Measurements from ENCODE around the gene NELL1.

The NELL1 gene

GRCh38 chr11:20639688-20640087 lies 29.7 kb upstream of the NELL1 start:
- H3K18ac ChIP-seq (ENCODE audit: low read length): no peak overlapping the region
- no peak overlapping the region for H3K14ac ChIP-seq (ENCODE audit: low read length)
- no peak overlapping the region for H2AK5ac ChIP-seq (ENCODE audit: low read length)
- H3K36me3 ChIP-seq (ENCODE audit: control insufficient read depth in 1 of 2, insufficient read depth in 2 of 2, low read length in 2 of 2): no peaks in the 10 kb centered on the region
- no peak overlapping the region for H4K12ac ChIP-seq (ENCODE audit: low read depth, low read length)
- H3K4me3 ChIP-seq (ENCODE audit: low read depth, low read length): no peak overlapping the region
- no peak overlapping the region for H3K9ac ChIP-seq (ENCODE audit: low read length)
- WGBS (ENCODE audit: extremely low coverage, insufficient coverage, insufficient read length): no CpG with 5 or more reads among the region's 3 CpGs
- H3K4ac ChIP-seq (ENCODE audit: low read depth, low read length): no peak overlapping the region
- H2BK12ac ChIP-seq (ENCODE audit: low read length): no peak overlapping the region
- no peaks in the 10 kb centered on the region for H3K79me2 ChIP-seq (ENCODE audit: control insufficient read depth, insufficient read depth, low read length, poor library complexity)
- H3K27ac ChIP-seq (ENCODE audit: low read depth, low read length): no peak overlapping the region
- no peak overlapping the region for H2AFZ ChIP-seq (ENCODE audit: insufficient read depth, low read length, poor library complexity)
- no peaks in the 10 kb centered on the region for H3K4me1 ChIP-seq (ENCODE audit: control insufficient read depth in 1 of 2, insufficient read depth in 2 of 2, low read length in 2 of 2)
- no peaks in the 10 kb centered on the region for H3K27me3 ChIP-seq (ENCODE audit: insufficient read depth, low read length)
- no peak overlapping the region for H4K91ac ChIP-seq (ENCODE audit: low read depth, low read length)
- H3K4me2 ChIP-seq (ENCODE audit: low read length): no peak overlapping the region
- no peak overlapping the region for H4K8ac ChIP-seq (ENCODE audit: low read depth, low read length)
- H2BK5ac ChIP-seq (ENCODE audit: low read depth, low read length, poor library complexity): no peak overlapping the region
- H3K23ac ChIP-seq (ENCODE audit: low read length): no peak overlapping the region
- no peaks in the 10 kb centered on the region for H3K9me3 ChIP-seq (ENCODE audit: insufficient read depth, low read depth, low read length)
- DNase-seq: no peak
- H3K79me1 ChIP-seq (ENCODE audit: low read length): no peaks in the 10 kb centered on the region
- H2BK120ac ChIP-seq (ENCODE audit: insufficient read depth, low read length, poor library complexity): no peak overlapping the region

- no peaks in the 10 kb centered on the region for H3K36me3 ChIP-seq (ENCODE audit: control insufficient read depth in 1 of 2, insufficient read depth in 2 of 2, low read length in 2 of 2)
- no peaks in the 10 kb centered on the region for H3K79me2 ChIP-seq (ENCODE audit: control insufficient read depth, insufficient read depth, low read length, poor library complexity)
- H3K27me3 ChIP-seq (ENCODE audit: insufficient read depth, low read length): no peaks in the 10 kb centered on the region
- no peak overlapping the region for H4K91ac ChIP-seq (ENCODE audit: low read depth, low read length)
- H3K4me3 ChIP-seq (ENCODE audit: low read depth, low read length): no peak overlapping the region
- H3K4ac ChIP-seq (ENCODE audit: low read depth, low read length): no peak overlapping the region
- H2BK120ac ChIP-seq (ENCODE audit: insufficient read depth, low read length, poor library complexity): no peak overlapping the region
- no peak overlapping the region for H2AK5ac ChIP-seq (ENCODE audit: low read length)
- H4K8ac ChIP-seq (ENCODE audit: low read depth, low read length): no peak overlapping the region
- no CpG with 5 or more reads among the region's 2 CpGs for WGBS (ENCODE audit: extremely low coverage, insufficient coverage, insufficient read length)
- no peaks in the 10 kb centered on the region for H3K4me1 ChIP-seq (ENCODE audit: control insufficient read depth in 1 of 2, insufficient read depth in 2 of 2, low read length in 2 of 2)
- no peak overlapping the region for H3K18ac ChIP-seq (ENCODE audit: low read length)
- H2AFZ ChIP-seq (ENCODE audit: insufficient read depth, low read length, poor library complexity): no peak overlapping the region
- H3K4me2 ChIP-seq (ENCODE audit: low read length): no peak overlapping the region
- no peak overlapping the region for H2BK12ac ChIP-seq (ENCODE audit: low read length)
- no peaks in the 10 kb centered on the region for H3K9me3 ChIP-seq (ENCODE audit: insufficient read depth, low read depth, low read length)
- H4K12ac ChIP-seq (ENCODE audit: low read depth, low read length): no peak overlapping the region
- H2BK5ac ChIP-seq (ENCODE audit: low read depth, low read length, poor library complexity): no peak overlapping the region
- no peak overlapping the region for H3K23ac ChIP-seq (ENCODE audit: low read length)
- no peak for DNase-seq
- H3K14ac ChIP-seq (ENCODE audit: low read length): no peak overlapping the region
- no peak overlapping the region for H3K27ac ChIP-seq (ENCODE audit: low read depth, low read length)
- H3K79me1 ChIP-seq (ENCODE audit: low read length): no peaks in the 10 kb centered on the region
- no peak overlapping the region for H3K9ac ChIP-seq (ENCODE audit: low read length)
Observed at GRCh38 chr11:20640401-20640800, 29.0 kb upstream of the NELL1 start.

DNA sequence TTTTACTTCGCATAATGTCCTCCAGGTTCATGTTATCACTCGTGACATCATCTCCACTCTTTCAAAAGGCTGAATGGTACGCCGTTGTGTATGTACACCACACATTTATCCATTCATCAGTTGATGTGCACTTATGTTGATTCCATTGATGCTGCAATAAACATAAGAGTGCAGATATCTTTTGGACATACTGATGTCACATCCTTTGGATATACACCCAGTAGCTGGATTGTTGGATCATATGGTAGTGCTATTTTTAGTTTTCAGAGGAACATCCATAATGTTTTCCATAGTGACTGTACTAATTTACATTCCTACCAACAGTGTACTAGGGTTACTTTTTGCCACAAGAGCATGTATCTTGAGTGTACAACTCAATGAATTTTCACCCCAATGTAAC lies 25.0 kb upstream of the NELL1 start:
- Histone ChIP-seq H4K91ac (ENCODE audit: low read depth, low read length) (no peak overlapping the region), H4K8ac (ENCODE audit: low read depth, low read length) (no peak overlapping the region), H3K23ac (ENCODE audit: low read length) (no peak overlapping the region)

DNA sequence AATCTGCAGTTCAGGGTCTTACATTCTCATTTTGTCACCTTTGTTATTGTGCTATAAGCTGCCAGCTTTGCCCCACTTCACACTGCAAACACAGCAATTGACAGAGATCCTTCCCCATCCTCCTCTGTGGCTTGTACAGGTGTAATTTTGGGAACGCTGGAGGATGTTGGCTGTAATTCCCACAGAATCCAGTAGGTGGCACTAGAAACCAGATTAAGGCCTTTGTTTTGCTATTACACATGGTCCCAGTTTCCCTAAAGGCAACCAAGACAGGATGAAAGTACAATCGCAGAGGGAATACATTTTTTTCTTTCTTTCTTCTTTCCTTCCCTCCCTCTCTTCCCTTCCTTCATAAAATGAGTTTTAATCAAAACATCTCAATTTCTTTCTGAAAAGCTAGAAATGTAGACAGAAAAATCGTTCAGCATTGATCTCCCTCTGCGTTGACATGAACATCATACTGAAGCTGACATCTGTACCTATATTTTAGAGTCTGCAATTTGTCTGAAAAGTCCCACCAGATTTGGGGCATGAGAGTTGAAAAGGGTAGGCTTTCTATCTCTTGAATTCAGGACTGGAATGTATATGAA lies 21.3 kb upstream of the NELL1 start:
- Histone ChIP-seq H4K91ac (ENCODE audit: low read depth, low read length) (no peak overlapping the region), H3K23ac (ENCODE audit: low read length) (no peak overlapping the region), H4K8ac (ENCODE audit: low read depth, low read length) (no peak overlapping the region), H3K4ac (ENCODE audit: low read depth, low read length) (no peak overlapping the region), H3K4me3 (ENCODE audit: low read depth, low read length) (no peak overlapping the region), H3K27me3 (ENCODE audit: insufficient read depth, low read length) (no peaks in the 10 kb centered on the region), H3K4me1 (ENCODE audit: control insufficient read depth in 1 of 2, insufficient read depth in 2 of 2, low read length in 2 of 2) (no peaks in the 10 kb centered on the region), H2AFZ (ENCODE audit: insufficient read depth, low read length, poor library complexity) (no peak overlapping the region), H3K14ac (ENCODE audit: low read length) (no peak overlapping the region), H3K9ac (ENCODE audit: low read length) (no peak overlapping the region), H4K12ac (ENCODE audit: low read depth, low read length) (no peak overlapping the region), H3K36me3 (ENCODE audit: control insufficient read depth in 1 of 2, insufficient read depth in 2 of 2, low read length in 2 of 2) (no peaks in the 10 kb centered on the region), H3K4me2 (ENCODE audit: low read length) (no peak overlapping the region), H3K79me2 (ENCODE audit: control insufficient read depth, insufficient read depth, low read length, poor library complexity) (no peaks in the 10 kb centered on the region), H2BK120ac (ENCODE audit: insufficient read depth, low read length, poor library complexity) (no peak overlapping the region), H2BK5ac (ENCODE audit: low read depth, low read length, poor library complexity) (no peak overlapping the region), H2AK5ac (ENCODE audit: low read length) (no peak overlapping the region), H3K27ac (ENCODE audit: low read depth, low read length) (no peak overlapping the region), H3K18ac (ENCODE audit: low read length) (no peak overlapping the region), H3K9me3 (ENCODE audit: insufficient read depth, low read depth, low read length) (no peaks in the 10 kb centered on the region), H2BK12ac (ENCODE audit: low read length) (no peak overlapping the region), H3K79me1 (ENCODE audit: low read length) (no peaks in the 10 kb centered on the region)
- peak; percentile 52 to 86 for DNase-seq
- WGBS (ENCODE audit: extremely low coverage, insufficient coverage, insufficient read length): no CpG with 5 or more reads among the region's 4 CpGs

More for the DNA sequence above, 25.0 kb upstream of the NELL1 start:
- WGBS (ENCODE audit: extremely low coverage, insufficient coverage, insufficient read length): no CpG with 5 or more reads among the region's 4 CpGs
- Histone ChIP-seq H3K27ac (ENCODE audit: low read depth, low read length) (no peak overlapping the region), H2BK5ac (ENCODE audit: low read depth, low read length, poor library complexity) (no peak overlapping the region), H2BK12ac (ENCODE audit: low read length) (no peak overlapping the region), H3K4me2 (ENCODE audit: low read length) (no peak overlapping the region), H2AFZ (ENCODE audit: insufficient read depth, low read length, poor library complexity) (no peak overlapping the region), H3K27me3 (ENCODE audit: insufficient read depth, low read length) (no peaks in the 10 kb centered on the region), H3K79me1 (ENCODE audit: low read length) (no peaks in the 10 kb centered on the region), H3K36me3 (ENCODE audit: control insufficient read depth in 1 of 2, insufficient read depth in 2 of 2, low read length in 2 of 2) (no peaks in the 10 kb centered on the region), H3K4me3 (ENCODE audit: low read depth, low read length) (no peak overlapping the region), H2AK5ac (ENCODE audit: low read length) (no peak overlapping the region), H3K79me2 (ENCODE audit: control insufficient read depth, insufficient read depth, low read length, poor library complexity) (no peaks in the 10 kb centered on the region), H3K4me1 (ENCODE audit: control insufficient read depth in 1 of 2, insufficient read depth in 2 of 2, low read length in 2 of 2) (no peaks in the 10 kb centered on the region), H3K18ac (ENCODE audit: low read length) (no peak overlapping the region), H3K9ac (ENCODE audit: low read length) (no peak overlapping the region), H3K4ac (ENCODE audit: low read depth, low read length) (no peak overlapping the region), H3K9me3 (ENCODE audit: insufficient read depth, low read depth, low read length) (no peaks in the 10 kb centered on the region), H4K12ac (ENCODE audit: low read depth, low read length) (no peak overlapping the region), H2BK120ac (ENCODE audit: insufficient read depth, low read length, poor library complexity) (no peak overlapping the region), H3K14ac (ENCODE audit: low read length) (no peak overlapping the region)
- DNase-seq: no peak

Measured in trophoblast cell (in vitro differentiated cells and primary cell).